Glutamatergic neuron (in vitro differentiated cells): Measurements from ENCODE around the gene SUN5. TPM values are rescaled to one million over a fixed set of nuclear protein-coding genes. Genes with fewer than 3 reads are reported as not detected.

Experiments used
- DNase-seq: peaks from one replicate; pipeline ENCODE4 v3.0.0; 2022
- H3K27ac Mint-ChIP-seq: one replicate; pipeline ENCODE4 v1.8.0; 2020; ENCODE audit warnings: mild to moderate bottlenecking, mixed read lengths, inconsistent platforms; ENCODE audit not compliant: unreplicated experiment
- H3K27me3 Mint-ChIP-seq: one replicate; pipeline ENCODE4 v1.8.0; 2020; ENCODE audit warnings: mild to moderate bottlenecking, moderate library complexity, mixed read lengths, inconsistent platforms; ENCODE audit not compliant: unreplicated experiment
- H3K36me3 Mint-ChIP-seq: one replicate; pipeline ENCODE4 v1.8.0; 2020; ENCODE audit warnings: mild to moderate bottlenecking, mixed read lengths, inconsistent platforms; ENCODE audit not compliant: unreplicated experiment
- H3K4me1 Mint-ChIP-seq: one replicate; pipeline ENCODE4 v1.8.0; 2020; ENCODE audit warnings: mild to moderate bottlenecking, low read depth, mixed read lengths, inconsistent platforms; ENCODE audit not compliant: unreplicated experiment
- H3K4me3 Mint-ChIP-seq: one replicate; pipeline ENCODE4 v1.8.0; 2020; ENCODE audit warnings: mild to moderate bottlenecking, mixed read lengths, inconsistent platforms; ENCODE audit not compliant: unreplicated experiment
- H3K9me3 Mint-ChIP-seq: one replicate; pipeline ENCODE4 v1.8.0; 2020; ENCODE audit warnings: mild to moderate bottlenecking, moderate library complexity, mixed read lengths, inconsistent platforms; ENCODE audit not compliant: unreplicated experiment
- total RNA-seq: library from RNA; stranded (reverse); fragmentation: NEBNext Ultra II Directional; extraction: Animal tissue kit (Norgen Biotek cat#: 25700); gene quantifications from one replicate; pipeline ENCODE4 v1.2.1, GENCODE V29; 2021; ENCODE audit not compliant: unreplicated experiment
- TF ChIP-seq, protein P1 (sequence below): fragments of 200-600 bp; sonication (generic); IDR thresholded peaks from one replicate; pipeline ENCODE4 v1.5.0; 2021; ENCODE audit not compliant: partially characterized antibody, unreplicated experiment

The SUN5 gene
- total RNA-seq, 1 donor from 2014 or later, result not detected

DNA sequence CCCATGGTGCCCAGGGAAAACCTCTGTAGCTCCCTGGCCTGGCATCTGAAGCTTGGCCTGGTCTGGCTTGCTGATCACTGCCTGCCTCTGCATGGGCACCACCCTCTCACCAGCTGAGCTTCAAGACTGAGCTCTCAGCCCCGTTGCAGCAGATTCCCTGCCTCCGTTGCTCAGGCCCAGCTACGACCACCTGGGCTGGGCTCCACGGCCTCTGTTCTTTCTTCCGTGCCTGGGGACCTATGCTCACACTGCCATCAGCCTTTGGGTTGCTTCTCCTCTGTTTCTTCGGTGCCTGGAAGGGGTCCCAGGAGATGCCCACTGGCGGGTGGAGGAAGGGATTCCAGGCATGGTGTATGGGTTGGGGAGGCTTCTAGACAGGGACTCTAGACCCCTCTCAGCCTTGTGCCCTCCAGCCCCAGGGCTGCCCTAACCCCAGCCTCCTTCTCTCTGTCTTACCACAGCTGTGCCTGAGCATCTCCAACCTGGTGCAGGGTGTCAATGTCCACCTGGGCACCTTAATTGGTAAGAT lies 12.4 kb upstream of the SUN5 start:
- TF ChIP-seq, protein P1, sequence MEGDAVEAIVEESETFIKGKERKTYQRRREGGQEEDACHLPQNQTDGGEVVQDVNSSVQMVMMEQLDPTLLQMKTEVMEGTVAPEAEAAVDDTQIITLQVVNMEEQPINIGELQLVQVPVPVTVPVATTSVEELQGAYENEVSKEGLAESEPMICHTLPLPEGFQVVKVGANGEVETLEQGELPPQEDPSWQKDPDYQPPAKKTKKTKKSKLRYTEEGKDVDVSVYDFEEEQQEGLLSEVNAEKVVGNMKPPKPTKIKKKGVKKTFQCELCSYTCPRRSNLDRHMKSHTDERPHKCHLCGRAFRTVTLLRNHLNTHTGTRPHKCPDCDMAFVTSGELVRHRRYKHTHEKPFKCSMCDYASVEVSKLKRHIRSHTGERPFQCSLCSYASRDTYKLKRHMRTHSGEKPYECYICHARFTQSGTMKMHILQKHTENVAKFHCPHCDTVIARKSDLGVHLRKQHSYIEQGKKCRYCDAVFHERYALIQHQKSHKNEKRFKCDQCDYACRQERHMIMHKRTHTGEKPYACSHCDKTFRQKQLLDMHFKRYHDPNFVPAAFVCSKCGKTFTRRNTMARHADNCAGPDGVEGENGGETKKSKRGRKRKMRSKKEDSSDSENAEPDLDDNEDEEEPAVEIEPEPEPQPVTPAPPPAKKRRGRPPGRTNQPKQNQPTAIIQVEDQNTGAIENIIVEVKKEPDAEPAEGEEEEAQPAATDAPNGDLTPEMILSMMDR, result no peak
- DNase-seq, result no peak
- H3K9me3 Mint-ChIP-seq, result peaks cover 5% of the 10 kb centered on the region
- no peak overlapping the region for H3K4me3 Mint-ChIP-seq
- H3K27ac Mint-ChIP-seq, result no peak overlapping the region
- no peaks in the 10 kb centered on the region for H3K36me3 Mint-ChIP-seq
- H3K27me3 Mint-ChIP-seq, result peaks cover 5% of the 10 kb centered on the region
- peaks cover 2% of the 10 kb centered on the region for H3K4me1 Mint-ChIP-seq

DNA sequence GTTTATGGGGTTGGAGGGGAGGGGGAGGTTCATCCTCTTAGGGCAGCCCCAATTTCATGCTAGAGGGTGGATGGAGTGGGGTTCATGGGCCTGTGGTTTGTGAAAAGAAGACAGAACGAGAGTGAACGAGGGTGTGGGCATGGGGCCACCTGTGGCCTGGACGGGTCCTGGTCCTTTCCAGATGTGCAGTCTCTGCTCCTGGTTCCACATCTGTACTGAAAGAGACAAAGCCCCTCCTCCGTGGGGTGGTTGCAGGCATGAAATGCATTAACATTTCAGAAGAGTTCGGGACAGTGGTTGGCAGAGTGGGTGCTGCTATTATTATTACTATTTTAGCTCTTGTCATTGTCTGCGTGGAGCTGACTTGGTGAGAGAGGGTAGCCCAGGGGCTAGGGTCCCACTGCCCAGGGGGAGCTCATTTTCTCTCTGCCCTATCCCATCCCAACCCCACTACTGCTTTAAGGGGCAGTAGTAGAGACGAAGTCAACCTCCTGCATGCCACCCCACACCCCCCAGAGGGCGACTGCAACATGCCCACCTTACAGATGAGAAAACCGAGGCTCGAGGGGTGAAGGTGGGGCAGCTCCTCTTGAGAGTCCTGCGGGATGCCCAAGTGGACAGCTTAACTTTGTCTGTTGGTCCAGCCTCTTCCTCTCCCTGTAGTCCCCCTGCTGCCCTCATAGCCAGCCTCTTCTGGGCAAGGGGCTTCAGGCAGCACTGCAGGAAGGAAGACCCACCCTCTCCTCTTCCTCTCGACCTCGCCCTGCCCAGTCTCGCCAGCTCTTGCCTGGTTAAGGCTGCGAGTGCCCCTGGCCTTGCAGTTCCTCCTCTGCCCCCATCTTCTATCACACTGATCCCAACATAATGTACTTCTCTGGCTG lies 11.7 kb upstream of the SUN5 start:
- Mint-ChIP-seq H3K27me3 (peaks cover 4% of the 10 kb centered on the region), H3K27ac (no peak overlapping the region), H3K4me3 (no peak overlapping the region), H3K9me3 (peaks cover 5% of the 10 kb centered on the region), H3K4me1 (peaks cover 2% of the 10 kb centered on the region), H3K36me3 (no peaks in the 10 kb centered on the region)
- DNase-seq, result no peak
- TF ChIP-seq, protein P1, result no peak

DNA sequence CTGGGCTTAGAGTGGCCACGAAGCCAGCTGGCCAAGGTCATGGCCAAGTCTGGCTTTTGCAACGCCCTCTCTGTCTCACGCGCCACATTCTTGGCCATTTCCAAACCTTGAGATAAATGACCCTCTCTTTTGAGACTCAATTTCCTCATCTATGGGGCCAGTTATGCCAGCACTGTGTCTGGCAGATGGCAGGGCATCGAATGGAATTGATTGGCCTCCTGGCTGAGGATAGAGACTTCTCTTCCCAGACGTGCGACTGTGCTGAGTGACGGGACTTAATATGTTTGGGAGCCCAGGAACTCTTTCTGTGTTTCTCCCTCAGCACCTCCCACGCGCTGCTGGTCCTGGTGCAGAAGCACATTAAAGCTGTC lies 10.9 kb upstream of the SUN5 start:
- no peak for DNase-seq
- TF ChIP-seq, protein P1, result no peak
- Mint-ChIP-seq H3K4me1 (peaks cover 2% of the 10 kb centered on the region), H3K9me3 (peaks cover 5% of the 10 kb centered on the region), H3K36me3 (no peaks in the 10 kb centered on the region), H3K27me3 (peaks cover 4% of the 10 kb centered on the region), H3K4me3 (no peak overlapping the region), H3K27ac (no peak overlapping the region)

DNA sequence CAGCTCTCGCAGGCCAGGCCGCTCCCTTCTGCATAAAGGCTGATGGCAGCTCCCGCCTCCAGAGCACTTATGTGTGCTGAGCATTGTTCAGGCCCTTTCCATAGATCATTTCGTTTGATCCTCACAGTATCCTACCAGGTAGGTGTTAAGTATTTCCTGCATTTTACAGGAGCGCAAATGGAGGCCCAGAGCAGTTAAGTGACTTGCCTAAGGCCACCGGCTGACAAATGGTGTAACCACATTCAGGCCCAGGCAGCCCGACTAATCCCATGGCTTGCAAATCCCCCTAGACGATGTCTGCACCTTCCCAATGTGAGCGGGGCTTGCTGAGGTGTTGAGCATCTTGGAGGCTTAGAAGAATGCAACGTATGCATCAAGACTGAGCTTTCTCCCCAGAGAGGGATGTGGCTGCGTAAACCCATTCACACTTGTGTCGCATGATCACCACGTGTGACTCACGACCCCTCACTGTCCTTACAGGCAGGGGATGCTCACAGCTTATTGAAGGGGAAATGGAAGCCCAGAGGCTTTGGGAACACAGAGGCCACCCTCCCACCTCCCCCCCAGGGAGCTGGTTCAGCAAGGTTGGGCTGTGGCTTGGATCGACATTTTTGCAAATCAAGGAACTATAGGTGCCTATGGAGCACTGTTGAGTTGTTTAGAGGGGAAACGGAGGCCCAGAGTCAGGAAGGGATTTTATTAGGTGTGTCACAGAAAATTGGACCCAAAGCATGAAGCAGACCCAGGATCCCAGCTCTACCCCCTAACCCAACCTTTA lies 10.3 kb upstream of the SUN5 start:
- peaks cover 2% of the 10 kb centered on the region for H3K4me1 Mint-ChIP-seq
- TF ChIP-seq, protein P1, result no peak
- H3K27ac Mint-ChIP-seq, result no peak overlapping the region
- no peak for DNase-seq
- no peak overlapping the region for H3K4me3 Mint-ChIP-seq
- H3K27me3 Mint-ChIP-seq, result peaks cover 4% of the 10 kb centered on the region
- H3K9me3 Mint-ChIP-seq, result peaks cover 5% of the 10 kb centered on the region
- no peaks in the 10 kb centered on the region for H3K36me3 Mint-ChIP-seq
